Liver (tissue), 3 donors: ENCODE results near the gene PLXDC2.

Experiments used
- ATF3 ChIP-seq: IDR thresholded peaks from 2 replicates; pipeline ENCODE4 v1.6.1; 2016; ENCODE audit warnings: antibody characterized with exemption
- CTCF ChIP-seq: fragments of 150-350 bp; IDR thresholded peaks from 2 replicates; pipeline ENCODE4 v1.5.1; 2017; ENCODE audit warnings: improper control_type of control experiment, low read depth, low read length; ENCODE audit not compliant: missing input control
- EGR1 ChIP-seq, 2 donors: IDR thresholded peaks; 2 replicates each; pipeline ENCODE4 v1.6.1; 2016 to 2018; ENCODE audit warnings: antibody characterized with exemption in 2 of 2, low read depth in 2 of 2
- FOXA1 ChIP-seq: IDR thresholded peaks from 2 replicates; pipeline ENCODE4 v1.6.1; 2016; ENCODE audit warnings: antibody characterized with exemption
- GABPA ChIP-seq, 2 donors: IDR thresholded peaks in 1 of 2; conservative IDR thresholded peaks in 1 of 2; 2 replicates each; pipeline ENCODE4 v1.6.1; 2016; ENCODE audit warnings: antibody characterized with exemption in 2 of 2, mild to moderate bottlenecking in 1 of 2, moderate library complexity in 1 of 2
- MAX ChIP-seq: IDR thresholded peaks from 2 replicates; pipeline ENCODE4 v1.6.1; 2016; ENCODE audit warnings: antibody characterized with exemption
- NR2F2 ChIP-seq: IDR thresholded peaks from 2 replicates; pipeline ENCODE4 v1.6.1; 2016; ENCODE audit warnings: antibody characterized with exemption
- RAD21 ChIP-seq, 2 donors: IDR thresholded peaks; 2 replicates each; pipeline ENCODE4 v1.6.1; 2016; ENCODE audit warnings: antibody characterized with exemption in 2 of 2, mild to moderate bottlenecking in 2 of 2
- REST ChIP-seq: IDR thresholded peaks from 2 replicates; pipeline ENCODE4 v1.6.1; 2016; ENCODE audit warnings: antibody characterized with exemption, mild to moderate bottlenecking
- RXRA ChIP-seq, 2 donors: IDR thresholded peaks; 2 replicates each; pipeline ENCODE4 v1.6.1; 2017 to 2018; ENCODE audit warnings: antibody characterized with exemption in 2 of 2, mild to moderate bottlenecking in 1 of 2
- SP1 ChIP-seq: IDR thresholded peaks from 2 replicates; pipeline ENCODE4 v1.6.1; 2018; ENCODE audit warnings: antibody characterized with exemption, mild to moderate bottlenecking
- TAF1 ChIP-seq: conservative IDR thresholded peaks from 2 replicates; pipeline ENCODE4 v1.6.1; 2016; ENCODE audit warnings: antibody characterized with exemption, mild to moderate bottlenecking
- YY1 ChIP-seq: IDR thresholded peaks from 2 replicates; pipeline ENCODE4 v1.6.1; 2016; ENCODE audit warnings: antibody characterized with exemption, mild to moderate bottlenecking
- donor health status: healthy.
- donor health status: healthy.

GRCh38 chr10:19947656-19948055 lies 131.4 kb downstream of the PLXDC2 start:
- no peak for TF ChIP-seq CTCF
- no peak for TF ChIP-seq REST
- no peak for TF ChIP-seq MAX
- no peak for TF ChIP-seq ATF3
- no peak for TF ChIP-seq TAF1
- no peak for TF ChIP-seq RAD21 (IDR thresholded peaks at IDR 0.05)
- no peak for TF ChIP-seq GABPA (IDR thresholded peaks at IDR 0.05 in 1 of 2, conservative IDR thresholded peaks at IDR 0.05 in 1 of 2)
- TF ChIP-seq YY1 = no peak
- no peak for TF ChIP-seq NR2F2
- TF ChIP-seq RXRA (IDR thresholded peaks at IDR 0.05) = no peak
- no peak for TF ChIP-seq FOXA1
- TF ChIP-seq SP1 = no peak
- TF ChIP-seq EGR1 (IDR thresholded peaks at IDR 0.05; ENCODE audit: low read depth in 2 of 2) = no peak
